Measurements from ENCODE around the gene SLC35F1. TPM values are rescaled to one million over a fixed set of nuclear protein-coding genes. Genes with fewer than 3 reads are reported as not detected.

The SLC35F1 gene
- total RNA-seq, 1 donor from 2014 or later: 24.3 TPM

DNA sequence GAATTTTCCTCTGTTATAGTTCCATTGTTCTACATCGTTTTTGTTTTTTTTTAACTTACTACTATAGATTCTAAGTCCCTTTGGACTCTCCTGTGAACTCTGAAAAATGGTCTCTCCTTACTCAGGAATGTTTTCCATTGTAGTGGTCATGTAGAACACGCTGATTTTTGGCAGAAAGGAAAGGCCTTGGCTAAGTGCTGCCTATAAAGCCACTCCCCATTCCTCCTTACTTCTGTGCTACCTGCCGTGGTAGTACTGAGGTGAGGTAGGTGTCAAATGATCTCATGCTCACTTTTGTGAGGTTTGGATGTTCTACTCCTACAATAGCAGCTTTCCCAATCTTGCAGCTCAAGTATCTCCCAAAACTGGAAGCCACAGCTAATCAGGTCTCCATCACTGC, 270.7 kb downstream of the SLC35F1 start:
- Histone ChIP-seq H3K4me2 (no peak overlapping the region), H3K27me3 (no peaks in the 10 kb centered on the region), H3F3A (ENCODE audit: low read depth) (no peaks in the 10 kb centered on the region), H3K4me3 (no peak overlapping the region), H4K20me1 (ENCODE audit: low read depth) (no peaks in the 10 kb centered on the region), H3K36me3 (no peaks in the 10 kb centered on the region), H3K9me3 (ENCODE audit: low read depth) (peaks cover 9% of the 10 kb centered on the region), H2AFZ (replicated peaks) (no peak overlapping the region), H3K4me1 (no peaks in the 10 kb centered on the region), H3K27ac (no peak overlapping the region), H3K9ac (no peak overlapping the region), H3K79me2 (ENCODE audit: low read depth) (no peaks in the 10 kb centered on the region)
- Mint-ChIP-seq H3K36me3 (peaks cover 21% of the 10 kb centered on the region), H3K4me3 (no peak overlapping the region), H3K9me3 (peaks cover 16% of the 10 kb centered on the region), H3K27ac (no peak overlapping the region), H3K27me3 (ENCODE audit: insufficient read depth, low read depth) (no peaks in the 10 kb centered on the region), H3K4me1 (peaks cover 2% of the 10 kb centered on the region)
- no peak for TF ChIP-seq EZH2phosphoT487 (IDR thresholded peaks at IDR 0.05)
- TF ChIP-seq, protein P1, sequence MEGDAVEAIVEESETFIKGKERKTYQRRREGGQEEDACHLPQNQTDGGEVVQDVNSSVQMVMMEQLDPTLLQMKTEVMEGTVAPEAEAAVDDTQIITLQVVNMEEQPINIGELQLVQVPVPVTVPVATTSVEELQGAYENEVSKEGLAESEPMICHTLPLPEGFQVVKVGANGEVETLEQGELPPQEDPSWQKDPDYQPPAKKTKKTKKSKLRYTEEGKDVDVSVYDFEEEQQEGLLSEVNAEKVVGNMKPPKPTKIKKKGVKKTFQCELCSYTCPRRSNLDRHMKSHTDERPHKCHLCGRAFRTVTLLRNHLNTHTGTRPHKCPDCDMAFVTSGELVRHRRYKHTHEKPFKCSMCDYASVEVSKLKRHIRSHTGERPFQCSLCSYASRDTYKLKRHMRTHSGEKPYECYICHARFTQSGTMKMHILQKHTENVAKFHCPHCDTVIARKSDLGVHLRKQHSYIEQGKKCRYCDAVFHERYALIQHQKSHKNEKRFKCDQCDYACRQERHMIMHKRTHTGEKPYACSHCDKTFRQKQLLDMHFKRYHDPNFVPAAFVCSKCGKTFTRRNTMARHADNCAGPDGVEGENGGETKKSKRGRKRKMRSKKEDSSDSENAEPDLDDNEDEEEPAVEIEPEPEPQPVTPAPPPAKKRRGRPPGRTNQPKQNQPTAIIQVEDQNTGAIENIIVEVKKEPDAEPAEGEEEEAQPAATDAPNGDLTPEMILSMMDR (IDR thresholded peaks at IDR 0.05): no peak
- TF ChIP-seq EZH2 (IDR thresholded peaks at IDR 0.05): no peak
- no peak for DNase-seq (ENCODE audit: low spot score)

DNA sequence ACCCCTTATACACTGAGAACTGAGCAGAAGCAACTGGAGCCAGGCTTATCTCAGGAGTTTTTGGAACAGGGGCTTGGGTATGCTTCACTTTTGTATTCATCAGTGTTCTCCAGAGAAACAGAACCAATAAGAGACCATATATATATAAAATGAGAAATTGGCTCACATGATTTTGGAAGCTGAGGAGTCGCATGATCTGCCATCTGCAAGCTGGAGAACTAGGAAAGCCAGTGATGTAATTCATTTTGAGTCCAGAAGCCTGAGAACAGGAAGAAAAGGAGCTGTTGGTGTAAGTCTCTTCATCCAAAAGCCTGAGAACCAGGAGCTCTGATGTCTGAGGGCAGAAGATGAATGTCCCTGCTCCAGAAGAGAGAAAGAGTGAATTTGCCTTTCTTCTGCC, 272.0 kb downstream of the SLC35F1 start:
- Histone ChIP-seq H3K4me2 (no peak overlapping the region), H3K9me3 (ENCODE audit: low read depth) (peaks cover 7% of the 10 kb centered on the region), H3K36me3 (no peaks in the 10 kb centered on the region), H3K4me3 (no peak overlapping the region), H3K4me1 (no peaks in the 10 kb centered on the region), H3K9ac (no peak overlapping the region), H3F3A (ENCODE audit: low read depth) (no peaks in the 10 kb centered on the region), H3K27ac (no peak overlapping the region), H2AFZ (replicated peaks) (no peak overlapping the region), H3K27me3 (no peaks in the 10 kb centered on the region), H4K20me1 (ENCODE audit: low read depth) (no peaks in the 10 kb centered on the region), H3K79me2 (ENCODE audit: low read depth) (no peaks in the 10 kb centered on the region)
- no peak for DNase-seq (ENCODE audit: low spot score)
- no peak overlapping the region for H3K4me3 Mint-ChIP-seq
- H3K27me3 Mint-ChIP-seq (ENCODE audit: insufficient read depth, low read depth): no peaks in the 10 kb centered on the region
- TF ChIP-seq EZH2 (IDR thresholded peaks at IDR 0.05) (no peak), EZH2phosphoT487 (IDR thresholded peaks at IDR 0.05) (no peak)
- TF ChIP-seq, protein P1 (IDR thresholded peaks at IDR 0.05): no peak
- H3K9me3 Mint-ChIP-seq: peaks cover 11% of the 10 kb centered on the region
- no peak overlapping the region for H3K27ac Mint-ChIP-seq
- H3K4me1 Mint-ChIP-seq: peaks cover 2% of the 10 kb centered on the region
- peaks cover 15% of the 10 kb centered on the region for H3K36me3 Mint-ChIP-seq

- no peaks in the 10 kb centered on the region for H3K79me2 ChIP-seq (ENCODE audit: low read depth)
- H3K27ac ChIP-seq: no peak overlapping the region
- no peaks in the 10 kb centered on the region for H4K20me1 ChIP-seq (ENCODE audit: low read depth)
- H2AFZ ChIP-seq (replicated peaks): no peak overlapping the region
- no peak for DNase-seq (ENCODE audit: low spot score)
- H3K36me3 ChIP-seq: no peaks in the 10 kb centered on the region
- no peak overlapping the region for H3K4me2 ChIP-seq
- Mint-ChIP-seq H3K4me1 (peaks cover 22% of the 10 kb centered on the region), H3K4me3 (no peak overlapping the region), H3K27ac (peak overlapping the region; percentile 40), H3K27me3 (ENCODE audit: insufficient read depth, low read depth) (no peaks in the 10 kb centered on the region), H3K36me3 (peaks cover 37% of the 10 kb centered on the region), H3K9me3 (peaks cover 11% of the 10 kb centered on the region)
- H3K9me3 ChIP-seq (ENCODE audit: low read depth): no peaks in the 10 kb centered on the region
- no peak overlapping the region for H3K9ac ChIP-seq
- no peaks in the 10 kb centered on the region for H3K27me3 ChIP-seq
- H3F3A ChIP-seq (ENCODE audit: low read depth): no peaks in the 10 kb centered on the region
- no peaks in the 10 kb centered on the region for H3K4me1 ChIP-seq
- TF ChIP-seq EZH2phosphoT487 (IDR thresholded peaks at IDR 0.05) (no peak), EZH2 (IDR thresholded peaks at IDR 0.05) (no peak)
- TF ChIP-seq, protein P1 (IDR thresholded peaks at IDR 0.05): no peak
- H3K4me3 ChIP-seq: no peak overlapping the region
Measured at GRCh38 chr6:118186672-118187567, 279.9 kb downstream of the SLC35F1 start.
